Lung (tissue), 12 donors: ENCODE data around the gene RARA. TPM values are rescaled to one million over a fixed set of nuclear protein-coding genes. Genes with fewer than 3 reads are reported as not detected.

Source experiments
- ATAC-seq: fragments of 200-7000 bp; cut with Tn5 transposase; one replicate; pipeline ENCODE4 v1.9.1; 2020; ENCODE audit warnings: moderate number of reproducible peaks; ENCODE audit not compliant: insufficient read depth, low FRiP score
- DNase-seq, 3 donors: peaks; one replicate each; pipeline ENCODE4 v3.0.0-alpha.2; 2013 to 2017
- H3K27ac ChIP-seq, 2 donors: one replicate each; pipeline ENCODE4 v1.5.1; 2013; ENCODE audit warnings: mild to moderate bottlenecking in 2 of 2, moderate library complexity in 2 of 2, control low read depth in 1 of 2, inconsistent platforms in 1 of 2, low read depth in 1 of 2, low read length in 1 of 2
- H3K27me3 ChIP-seq, 3 donors: one replicate each; pipeline ENCODE4 v1.5.1; 2013; ENCODE audit warnings: low read length in 2 of 3; ENCODE audit not compliant: control insufficient read depth in 3 of 3, insufficient read depth in 3 of 3
- H3K36me3 ChIP-seq, 4 donors: one replicate each; pipeline ENCODE4 v1.5.1; 2013; ENCODE audit warnings: low read length in 4 of 4, mild to moderate bottlenecking in 1 of 4, moderate library complexity in 1 of 4; ENCODE audit not compliant: control insufficient read depth in 4 of 4, insufficient read depth in 4 of 4
- H3K4me1 ChIP-seq, 5 donors: one replicate each; pipeline ENCODE4 v1.5.1; 2013; ENCODE audit warnings: low read length in 5 of 5, mild to moderate bottlenecking in 2 of 5, moderate library complexity in 1 of 5; ENCODE audit not compliant: control insufficient read depth in 5 of 5, insufficient read depth in 5 of 5
- H3K4me3 ChIP-seq: one replicate; pipeline ENCODE4 v1.5.1; 2013; ENCODE audit warnings: mild to moderate bottlenecking, control low read depth, moderate library complexity
- H3K9ac ChIP-seq, 2 donors: one replicate each; pipeline ENCODE4 v1.5.1; 2013; ENCODE audit warnings: low read length in 2 of 2, control low read depth in 1 of 2; ENCODE audit not compliant: insufficient read depth in 1 of 2
- H3K9me3 ChIP-seq, 4 donors: one replicate each; pipeline ENCODE4 v1.5.1; 2013; ENCODE audit warnings: low read length in 3 of 4, mild to moderate bottlenecking in 1 of 4, moderate library complexity in 1 of 4; ENCODE audit not compliant: control insufficient read depth in 4 of 4, insufficient read depth in 3 of 4
- WGBS, 2 donors: extraction: QIAGEN DNeasy Blood & Tissue Kit; methylation state at CpG; one replicate each; pipeline ENCODE4 v1.1.7; 2013; 5-methylcytosine and 5-hydroxymethylcytosine counted together
- polyA plus RNA-seq, 2 donors: library from polyadenylated mRNA; stranded (reverse); fragments of 200-250 nt; gene quantifications; one replicate each; pipeline ENCODE4 v1.2.1, GENCODE V29; 2013
- total RNA-seq, 2 donors: library from RNA; depleted of rRNA in 1 of 2; stranded (reverse); fragments of >200 nt in 1 of 2; gene quantifications; one replicate each; pipeline ENCODE4 v1.2.1, GENCODE V29; 2014 to 2021
- TF ChIP-seq, protein P1 (sequence below): IDR thresholded peaks from 2 replicates; pipeline ENCODE4 v1.5.1; 2012; ENCODE audit warnings: mild to moderate bottlenecking; ENCODE audit errors: control extremely low read depth, extremely low read depth
- donor health status: control.
- donor health status: control.
- donor health status: Bipolar disorder and iron deficiency.
- donor health status: healthy.
- donor health status: DM: yes; HTN: yes; CAD: no.

RARA gene
- total and polyA plus RNA-seq, 4 donors: 36.4 to 75.3 (median 50.8) TPM

DNA sequence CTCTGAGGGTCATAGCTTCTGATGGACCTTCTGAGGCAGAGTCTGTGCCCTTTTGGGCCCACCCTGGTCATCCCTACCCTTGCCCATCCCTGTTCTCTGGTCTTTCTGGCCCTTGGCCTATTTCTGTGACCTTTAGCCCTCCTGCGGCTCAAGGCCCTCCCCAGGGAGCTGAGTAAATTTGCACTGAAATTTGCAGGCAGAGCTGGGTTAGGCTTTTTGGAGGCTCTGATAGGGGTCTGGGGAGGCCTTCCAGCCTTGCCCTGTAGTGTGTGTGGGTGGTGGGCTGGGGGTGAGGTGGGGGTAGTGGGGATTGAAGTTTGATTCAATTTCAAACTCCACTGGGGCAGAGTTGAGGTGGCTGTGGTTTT is 17.8 kb downstream of the RARA start:
- ATAC-seq: no peak

DNA sequence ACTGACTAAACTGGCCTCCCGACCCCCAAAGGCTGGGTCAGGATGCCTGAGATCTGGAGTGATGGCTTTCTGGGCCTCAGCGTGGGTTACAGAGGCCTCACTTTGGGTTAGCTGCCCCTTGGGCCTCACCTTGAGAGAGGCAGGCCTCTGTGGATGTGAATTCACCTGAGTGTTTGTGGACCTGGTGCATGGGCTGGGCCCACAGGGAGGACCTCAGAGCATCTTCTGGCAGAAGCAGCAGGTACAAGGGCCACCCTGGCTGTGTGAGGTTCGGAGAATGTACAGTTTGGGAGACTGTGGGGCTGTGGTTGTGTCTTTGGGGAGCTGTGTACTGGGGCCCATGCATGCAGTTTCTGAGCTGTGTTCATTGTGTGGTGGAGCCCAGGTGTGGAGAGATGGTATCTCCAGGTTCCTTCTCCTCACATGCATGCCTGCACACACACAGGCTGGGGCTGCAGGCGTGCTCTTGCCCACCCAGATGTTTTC is 18.3 kb downstream of the RARA start:
- Histone ChIP-seq H3K4me1 (peaks cover 50 to 83% (median 65%) of the 10 kb centered on the region in 5 donors), H3K36me3 (peaks cover 0 to 12% (median 5%) of the 10 kb centered on the region in 4 donors), H3K4me3 (no peak overlapping the region), H3K27ac (peak overlapping the region in 1 of 2 donors; percentile 86), H3K9ac (no peak overlapping the region), H3K9me3 (no peaks in the 10 kb centered on the region), H3K27me3 (no peaks in the 10 kb centered on the region)
- 75 to 83% methylated on average over 4 of the region's 4 CpGs for WGBS, 2 donors
- DNase-seq (no peak), ATAC-seq (no peak)
- TF ChIP-seq, protein P1, sequence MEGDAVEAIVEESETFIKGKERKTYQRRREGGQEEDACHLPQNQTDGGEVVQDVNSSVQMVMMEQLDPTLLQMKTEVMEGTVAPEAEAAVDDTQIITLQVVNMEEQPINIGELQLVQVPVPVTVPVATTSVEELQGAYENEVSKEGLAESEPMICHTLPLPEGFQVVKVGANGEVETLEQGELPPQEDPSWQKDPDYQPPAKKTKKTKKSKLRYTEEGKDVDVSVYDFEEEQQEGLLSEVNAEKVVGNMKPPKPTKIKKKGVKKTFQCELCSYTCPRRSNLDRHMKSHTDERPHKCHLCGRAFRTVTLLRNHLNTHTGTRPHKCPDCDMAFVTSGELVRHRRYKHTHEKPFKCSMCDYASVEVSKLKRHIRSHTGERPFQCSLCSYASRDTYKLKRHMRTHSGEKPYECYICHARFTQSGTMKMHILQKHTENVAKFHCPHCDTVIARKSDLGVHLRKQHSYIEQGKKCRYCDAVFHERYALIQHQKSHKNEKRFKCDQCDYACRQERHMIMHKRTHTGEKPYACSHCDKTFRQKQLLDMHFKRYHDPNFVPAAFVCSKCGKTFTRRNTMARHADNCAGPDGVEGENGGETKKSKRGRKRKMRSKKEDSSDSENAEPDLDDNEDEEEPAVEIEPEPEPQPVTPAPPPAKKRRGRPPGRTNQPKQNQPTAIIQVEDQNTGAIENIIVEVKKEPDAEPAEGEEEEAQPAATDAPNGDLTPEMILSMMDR: no peak

More for the DNA sequence above, 17.8 kb downstream of the RARA start:
- DNase-seq: no peak
- H3K4me1 ChIP-seq: peaks cover 55 to 83% (median 63%) of the 10 kb centered on the region in 5 donors
- TF ChIP-seq, protein P1: no peak
- no peaks in the 10 kb centered on the region for H3K9me3 ChIP-seq
- peaks cover 0 to 12% (median 4%) of the 10 kb centered on the region in 4 donors for H3K36me3 ChIP-seq
- 41 to 89% methylated on average over 1 of the region's 1 CpG for WGBS, 2 donors
- peak overlapping the region in 1 of 2 donors; percentile 32 for H3K9ac ChIP-seq
- H3K27me3 ChIP-seq: no peaks in the 10 kb centered on the region
- H3K4me3 ChIP-seq: no peak overlapping the region
- H3K27ac ChIP-seq: peak overlapping the region in 1 of 2 donors; percentile 86

DNA sequence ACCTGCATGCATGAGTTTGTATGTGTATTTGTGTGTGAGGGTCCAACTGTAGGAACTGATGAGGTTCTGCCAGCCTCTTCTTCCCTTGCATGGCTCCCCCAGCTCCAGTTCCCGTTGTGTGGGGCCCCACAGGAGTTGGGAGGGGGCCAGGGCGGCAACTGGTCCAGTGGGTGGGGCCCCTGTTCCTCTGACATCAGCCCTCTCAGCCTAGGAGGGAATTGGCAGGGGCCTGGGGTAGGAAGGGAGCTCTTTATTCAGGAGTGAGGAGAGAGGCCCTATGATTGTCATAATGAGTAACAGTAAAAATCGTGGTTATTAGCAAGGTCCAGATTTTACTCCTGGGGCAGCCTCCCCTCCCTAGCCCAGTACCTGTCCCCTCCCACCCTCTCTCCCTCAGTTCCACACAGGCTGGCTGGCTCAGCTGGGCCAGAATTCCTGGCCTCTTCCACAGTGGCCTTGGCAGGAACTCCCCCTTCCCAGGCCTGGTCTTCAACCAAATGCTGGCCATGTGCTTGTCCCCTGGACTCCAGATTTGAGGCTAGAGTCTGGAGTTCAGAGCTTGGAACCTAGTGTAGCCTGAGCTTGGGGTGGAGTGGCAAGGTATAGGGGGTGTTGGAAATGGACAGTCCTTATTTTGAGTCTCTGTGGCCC is 18.9 kb downstream of the RARA start:
- Histone ChIP-seq H3K4me1 (peaks cover 49 to 83% (median 64%) of the 10 kb centered on the region in 5 donors), H3K9ac (peak overlapping the region in 1 of 2 donors; percentile 23), H3K9me3 (no peaks in the 10 kb centered on the region), H3K36me3 (peaks cover 0 to 12% (median 5%) of the 10 kb centered on the region in 4 donors), H3K27me3 (no peaks in the 10 kb centered on the region), H3K27ac (peak overlapping the region in 1 of 2 donors; percentile 86), H3K4me3 (no peak overlapping the region)
- TF ChIP-seq, protein P1: no peak
- WGBS, 2 donors: 5 to 7% methylated on average over 3 of the region's 3 CpGs
- peak in 1 of 3 donors; percentile 15 for DNase-seq
- no peak for ATAC-seq
